IMR-90 (cell line): ENCODE measurements around the gene GTF3C6. TPM values are rescaled to one million over a fixed set of nuclear protein-coding genes. Genes with fewer than 3 reads are reported as not detected.

Experiments
- ATAC-seq: fragments of 200-7000 bp; cut with Tn5 transposase; 2 replicates; pipeline ENCODE4 v1.9.1; 2020; ENCODE audit warnings: low read depth, mild to moderate bottlenecking, moderate library complexity
- BruUV-seq: library from RNA; stranded (reverse); fragments of 400-500 nt; replicated peaks from 2 replicates; lab custom pipeline; 2021; lab: Mats Ljungman, UMichigan
- CTCF ChIA-PET: fragments of 300-600 bp; formaldehyde crosslinking; extraction: SDS; loops from one replicate; lab custom pipeline; 2021; ENCODE audit warnings: antibody characterized with exemption; lab: Yijun Ruan, JAX
- POLR2A ChIA-PET: fragments of 300-600 bp; sonication (Branson Sonifier 250); formaldehyde crosslinking; loops from one replicate; lab custom pipeline; 2022; ENCODE audit warnings: antibody characterized with exemption; ENCODE audit not compliant: unreplicated experiment; lab: Charles Lee
- DNase-seq: peaks from one replicate; pipeline ENCODE4 v3.0.0; 2013
- H2AFZ ChIP-seq: replicated peaks from 2 replicates; pipeline ENCODE3; 2013; ENCODE audit warnings: low read length, mild to moderate bottlenecking; ENCODE audit not compliant: poor library complexity
- H2AK5ac ChIP-seq: 2 replicates; pipeline ENCODE4 v1.6.1; 2013; ENCODE audit warnings: low read depth, low read length, inconsistent platforms
- H2AK9ac ChIP-seq: replicated peaks from 2 replicates; pipeline ENCODE3; 2013; ENCODE audit warnings: mild to moderate bottlenecking, low read depth, low read length, moderate library complexity; ENCODE audit not compliant: poor library complexity
- H2BK120ac ChIP-seq: 2 replicates; pipeline ENCODE4 v1.6.1; 2013; ENCODE audit warnings: low read depth, low read length, inconsistent platforms
- H2BK15ac ChIP-seq: 3 replicates; pipeline ENCODE4 v1.6.1; 2013; ENCODE audit warnings: low read depth, low read length, inconsistent platforms
- H2BK20ac ChIP-seq: 2 replicates; pipeline ENCODE4 v1.6.1; 2013; ENCODE audit warnings: low read depth, mild to moderate bottlenecking, inconsistent platforms, low read length, moderate library complexity
- H2BK5ac ChIP-seq: 2 replicates; pipeline ENCODE4 v1.6.1; 2013; ENCODE audit warnings: mild to moderate bottlenecking, low read depth, low read length, inconsistent platforms; ENCODE audit not compliant: poor library complexity, severe bottlenecking
- H3K14ac ChIP-seq: replicated peaks from 2 replicates; pipeline ENCODE4 v1.6.1; 2013; ENCODE audit warnings: low read depth, low read length, inconsistent platforms
- H3K18ac ChIP-seq: 2 replicates; pipeline ENCODE4 v1.6.1; 2013; ENCODE audit warnings: low read depth, low read length, control low read depth
- H3K23ac ChIP-seq: 2 replicates; pipeline ENCODE4 v1.6.1; 2013; ENCODE audit warnings: low read depth, low read length, inconsistent platforms
- H3K27ac ChIP-seq: 2 replicates; pipeline ENCODE4 v1.5.1; 2013; ENCODE audit warnings: mild to moderate bottlenecking, control low read depth, low read length; ENCODE audit not compliant: insufficient read depth
- H3K27me3 ChIP-seq: 2 replicates; pipeline ENCODE4 v1.6.1; 2013; ENCODE audit warnings: low read length; ENCODE audit not compliant: control insufficient read depth, insufficient read depth
- H3K36me3 ChIP-seq: 2 replicates; pipeline ENCODE4 v1.6.1; 2013; ENCODE audit warnings: low read length, mixed read lengths; ENCODE audit not compliant: control insufficient read depth, insufficient read depth
- H3K4ac ChIP-seq: 2 replicates; pipeline ENCODE4 v1.6.1; 2013; ENCODE audit warnings: low read depth, low read length, inconsistent platforms
- H3K4me1 ChIP-seq: 2 replicates; pipeline ENCODE4 v1.6.1; 2013; ENCODE audit warnings: low read length, mixed read lengths; ENCODE audit not compliant: control insufficient read depth, insufficient read depth
- H3K4me2 ChIP-seq: 2 replicates; pipeline ENCODE4 v1.6.1; 2013; ENCODE audit warnings: low read depth, mild to moderate bottlenecking, control low read depth, low read length, moderate library complexity
- H3K4me3 ChIP-seq: 2 replicates; pipeline ENCODE4 v1.5.1; 2013; ENCODE audit warnings: low read depth, mild to moderate bottlenecking, control low read depth, low read length, moderate library complexity; ENCODE audit not compliant: insufficient read depth
- H3K56ac ChIP-seq: 2 replicates; pipeline ENCODE4 v1.6.1; 2013; ENCODE audit warnings: low read length, inconsistent platforms; ENCODE audit not compliant: insufficient read depth; ENCODE audit errors: extremely low read depth
- H3K79me1 ChIP-seq, 2 experiments: 2 replicates each; pipeline ENCODE4 v1.6.1; 2013; ENCODE audit warnings: low read length in 2 of 2, inconsistent platforms in 1 of 2, low read depth in 1 of 2
- H3K9ac ChIP-seq: 2 replicates; pipeline ENCODE4 v1.6.1; 2013; ENCODE audit warnings: low read depth, low read length, control low read depth
- H3K9me1 ChIP-seq: 2 replicates; pipeline ENCODE4 v1.6.1; 2013; ENCODE audit warnings: low read length, inconsistent platforms; ENCODE audit not compliant: insufficient read depth
- H3K9me3 ChIP-seq: 2 replicates; pipeline ENCODE4 v1.6.1; 2013; ENCODE audit warnings: low read length; ENCODE audit not compliant: control insufficient read depth, insufficient read depth
- H4K20me1 ChIP-seq: 2 replicates; pipeline ENCODE4 v1.6.1; 2013; ENCODE audit warnings: low read length, inconsistent platforms; ENCODE audit not compliant: insufficient read depth
- H4K5ac ChIP-seq: 2 replicates; pipeline ENCODE4 v1.6.1; 2013; ENCODE audit warnings: mild to moderate bottlenecking, low read depth, low read length, control low read depth
- H4K8ac ChIP-seq, 2 experiments: 2 replicates each; pipeline ENCODE4 v1.6.1; 2013; ENCODE audit warnings: low read depth in 2 of 2, low read length in 2 of 2, control low read depth in 1 of 2, inconsistent platforms in 1 of 2
- H4K91ac ChIP-seq: 2 replicates; pipeline ENCODE4 v1.6.1; 2013; ENCODE audit warnings: low read depth, low read length, inconsistent platforms; ENCODE audit not compliant: insufficient read depth
- BHLHE40 ChIP-seq: fragments of 150-350 bp; IDR thresholded peaks from 2 replicates; pipeline ENCODE4 v1.6.1; 2016; ENCODE audit warnings: mild to moderate bottlenecking, low read depth, low read length
- CEBPB ChIP-seq: IDR thresholded peaks from 2 replicates; pipeline ENCODE4 v1.6.1; 2012; ENCODE audit warnings: low read depth, low read length, improper control_type of control experiment
- CHD1 ChIP-seq: IDR thresholded peaks from 2 replicates; pipeline ENCODE4 v1.6.1; 2012; ENCODE audit warnings: low read depth, low read length, improper control_type of control experiment
- FOS ChIP-seq: fragments of 150-350 bp; IDR thresholded peaks from 2 replicates; pipeline ENCODE4 v1.6.1; 2016; ENCODE audit warnings: low read depth, low read length
- MAFK ChIP-seq: IDR thresholded peaks from 2 replicates; pipeline ENCODE4 v1.6.1; 2012; ENCODE audit warnings: low read depth, low read length, improper control_type of control experiment
- NFE2L2 ChIP-seq: fragments of 150-350 bp; IDR thresholded peaks from 2 replicates; pipeline ENCODE4 v1.6.1; 2016; ENCODE audit warnings: low read depth, mild to moderate bottlenecking, low read length
- RAD21 ChIP-seq: IDR thresholded peaks from 2 replicates; pipeline ENCODE4 v1.6.1; 2012; ENCODE audit warnings: low read length, improper control_type of control experiment
- USF2 ChIP-seq: fragments of 150-350 bp; IDR thresholded peaks from 2 replicates; pipeline ENCODE4 v1.6.1; 2017; ENCODE audit warnings: mild to moderate bottlenecking, antibody characterized with exemption, low read length, low read depth
- WGBS, 2 experiments: methylation state at CpG; one replicate each; pipeline versions ENCODE4 v1.1.5 to v1.1.7; 2013; ENCODE audit warnings: missing lambda C conversion rate in 2 of 2; ENCODE audit not compliant: insufficient read length in 1 of 2; ENCODE audit errors: extremely low coverage in 2 of 2; 5-methylcytosine and 5-hydroxymethylcytosine counted together
- dilution Hi-C: fragments of 300-500 bp; cut with HindIII; formaldehyde crosslinking; loops from one replicate; pipeline ENCODE4 v1.14.3; 2018; ENCODE audit warnings: low sequenced_read_pairs; ENCODE audit not compliant: unreplicated experiment
- in situ Hi-C: fragments of 300-500 bp; cut with MboI; formaldehyde crosslinking; loops from 3 replicates; pipeline ENCODE4 v1.14.3; 2019; ENCODE audit warnings: low sequenced_read_pairs, inconsistent platforms, mixed read lengths
- intact Hi-C: fragments of 100-400 bp; cut with micrococcal nuclease; formaldehyde crosslinking; loops from 2 replicates; pipeline ENCODE4 v1.10.0; 2022
- polyA plus RNA-seq, 3 experiments: library from polyadenylated mRNA; depleted of rRNA; stranded (reverse); fragments of >200 nt; gene quantifications; 2 replicates each; pipeline ENCODE4 v1.2.3, GENCODE V29; 2012; ENCODE audit warnings: low replicate concordance in 1 of 3
- total RNA-seq: library from RNA; depleted of rRNA; stranded (reverse); fragments of >200 nt; gene quantifications from 2 replicates; pipeline ENCODE4 v1.2.3, GENCODE V29; 2012
- TF ChIP-seq, protein P1 (sequence below): fragments of 150-350 bp; IDR thresholded peaks from 2 replicates; pipeline ENCODE4 v1.6.1; 2016; ENCODE audit warnings: low read depth, mild to moderate bottlenecking, low read length, moderate library complexity, borderline replicate concordance

GTF3C6 gene
- total and polyA plus RNA-seq, 2 of the 4 experiments (the other 2 are of a cell fraction): 10.4 to 40.5 TPM

GRCh38 chr6:110939429-110940200 lies 18.9 kb upstream of the GTF3C6 start:
- H2BK15ac ChIP-seq: no peak overlapping the region
- H3K18ac ChIP-seq: no peak overlapping the region
- no peak overlapping the region for H2BK120ac ChIP-seq
- no peaks in the 10 kb centered on the region for H4K20me1 ChIP-seq
- intact Hi-C loops: no loop called here
- H3K4me1 ChIP-seq: no peaks in the 10 kb centered on the region
- no peak overlapping the region for H3K23ac ChIP-seq
- H2AK5ac ChIP-seq: no peak overlapping the region
- CTCF ChIA-PET: interaction anchor here (0.8 kb wide), 1 partner anchor 17 kb away, joined by 4 read pairs; no protein-coding TSS in a partner anchor
- H3K9me1 ChIP-seq: no peaks in the 10 kb centered on the region
- no peak for TF ChIP-seq NFE2L2
- TF ChIP-seq MAFK: no peak
- TF ChIP-seq CEBPB: no peak
- no peak for TF ChIP-seq FOS
- no peak for TF ChIP-seq CHD1
- no peak for TF ChIP-seq RAD21
- TF ChIP-seq BHLHE40: no peak
- TF ChIP-seq, protein P1, sequence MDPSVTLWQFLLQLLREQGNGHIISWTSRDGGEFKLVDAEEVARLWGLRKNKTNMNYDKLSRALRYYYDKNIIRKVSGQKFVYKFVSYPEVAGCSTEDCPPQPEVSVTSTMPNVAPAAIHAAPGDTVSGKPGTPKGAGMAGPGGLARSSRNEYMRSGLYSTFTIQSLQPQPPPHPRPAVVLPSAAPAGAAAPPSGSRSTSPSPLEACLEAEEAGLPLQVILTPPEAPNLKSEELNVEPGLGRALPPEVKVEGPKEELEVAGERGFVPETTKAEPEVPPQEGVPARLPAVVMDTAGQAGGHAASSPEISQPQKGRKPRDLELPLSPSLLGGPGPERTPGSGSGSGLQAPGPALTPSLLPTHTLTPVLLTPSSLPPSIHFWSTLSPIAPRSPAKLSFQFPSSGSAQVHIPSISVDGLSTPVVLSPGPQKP: no peak
- no peak for TF ChIP-seq USF2
- H3K4me2 ChIP-seq: no peak overlapping the region
- H3K79me1 ChIP-seq: no peaks in the 10 kb centered on the region
- no peak overlapping the region for H3K9ac ChIP-seq
- H2BK5ac ChIP-seq: no peak overlapping the region
- no peak overlapping the region for H2BK20ac ChIP-seq
- H4K5ac ChIP-seq: no peak overlapping the region
- dilution Hi-C loops: no loop called here
- no peak overlapping the region for H3K27ac ChIP-seq
- no peak overlapping the region for H4K8ac ChIP-seq
- no TSS peak for BruUV-seq
- H3K4me3 ChIP-seq: no peak overlapping the region
- in situ Hi-C loops: no loop called here
- no peaks in the 10 kb centered on the region for H3K27me3 ChIP-seq
- 100% methylated on average over 1 of the region's 8 CpGs; no CpG with 5 or more reads in 1 of the 2 experiments for WGBS, 2 experiments
- ATAC-seq (no peak), DNase-seq (no peak)
- no peak overlapping the region for H3K4ac ChIP-seq
- H3K36me3 ChIP-seq: no peaks in the 10 kb centered on the region
- no peak overlapping the region for H2AFZ ChIP-seq
- H2AK9ac ChIP-seq: no peak overlapping the region
- H4K91ac ChIP-seq: no peak overlapping the region
- H3K9me3 ChIP-seq: no peaks in the 10 kb centered on the region
- H3K14ac ChIP-seq: no peak overlapping the region
- POLR2A ChIA-PET: no interaction called here
- H3K56ac ChIP-seq: no peak overlapping the region
